ENCODE measurements around the gene DLX1. TPM values are rescaled to one million over a fixed set of nuclear protein-coding genes. Genes with fewer than 3 reads are reported as not detected.

The DLX1 gene
- total RNA-seq, 1 donor: not detected

DNA sequence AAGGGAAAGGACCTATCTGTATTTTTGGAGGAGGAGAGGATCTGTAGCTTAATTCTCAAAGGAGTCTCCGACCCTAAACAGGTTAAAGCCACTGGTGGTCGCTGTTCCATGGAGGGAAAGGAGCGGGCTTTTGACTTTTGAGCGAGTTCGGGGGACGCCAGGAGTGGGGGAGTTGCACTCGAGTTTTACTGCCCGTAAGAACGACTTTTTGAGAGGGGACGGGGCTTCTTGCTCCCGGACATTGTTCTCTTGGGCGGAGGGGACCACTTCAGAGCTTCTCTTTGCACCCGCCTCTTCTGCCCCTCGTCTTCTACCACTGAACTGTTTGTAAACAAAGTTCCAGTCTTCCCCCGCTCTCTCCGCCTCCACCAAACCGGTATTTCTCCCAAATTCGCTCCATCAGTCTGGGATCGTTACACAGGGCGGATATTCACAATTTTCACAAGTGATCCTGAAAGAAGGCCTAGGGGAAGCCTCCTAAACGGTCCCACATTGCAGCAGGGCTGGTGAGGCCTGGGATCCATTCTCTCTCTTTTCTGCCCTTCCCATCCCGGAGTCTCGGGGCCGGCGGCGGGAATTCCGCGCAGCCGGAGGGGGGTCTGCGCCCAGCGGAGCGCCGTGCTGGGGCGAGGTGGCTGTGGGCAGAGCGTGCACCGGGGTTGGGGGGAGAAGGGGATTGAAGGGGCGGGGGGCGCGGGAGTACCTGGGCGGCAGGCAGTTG lies 10.8 kb downstream of the DLX1 start:
- no peak for DNase-seq (ENCODE audit: low read depth)
- TF ChIP-seq, protein P1, sequence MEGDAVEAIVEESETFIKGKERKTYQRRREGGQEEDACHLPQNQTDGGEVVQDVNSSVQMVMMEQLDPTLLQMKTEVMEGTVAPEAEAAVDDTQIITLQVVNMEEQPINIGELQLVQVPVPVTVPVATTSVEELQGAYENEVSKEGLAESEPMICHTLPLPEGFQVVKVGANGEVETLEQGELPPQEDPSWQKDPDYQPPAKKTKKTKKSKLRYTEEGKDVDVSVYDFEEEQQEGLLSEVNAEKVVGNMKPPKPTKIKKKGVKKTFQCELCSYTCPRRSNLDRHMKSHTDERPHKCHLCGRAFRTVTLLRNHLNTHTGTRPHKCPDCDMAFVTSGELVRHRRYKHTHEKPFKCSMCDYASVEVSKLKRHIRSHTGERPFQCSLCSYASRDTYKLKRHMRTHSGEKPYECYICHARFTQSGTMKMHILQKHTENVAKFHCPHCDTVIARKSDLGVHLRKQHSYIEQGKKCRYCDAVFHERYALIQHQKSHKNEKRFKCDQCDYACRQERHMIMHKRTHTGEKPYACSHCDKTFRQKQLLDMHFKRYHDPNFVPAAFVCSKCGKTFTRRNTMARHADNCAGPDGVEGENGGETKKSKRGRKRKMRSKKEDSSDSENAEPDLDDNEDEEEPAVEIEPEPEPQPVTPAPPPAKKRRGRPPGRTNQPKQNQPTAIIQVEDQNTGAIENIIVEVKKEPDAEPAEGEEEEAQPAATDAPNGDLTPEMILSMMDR (IDR thresholded peaks at IDR 0.05; ENCODE audit: insufficient read depth, low read depth, low read length): no peak
- peak overlapping the region; percentile 58 for H3K4me3 ChIP-seq (ENCODE audit: low read depth, low read length)

DNA sequence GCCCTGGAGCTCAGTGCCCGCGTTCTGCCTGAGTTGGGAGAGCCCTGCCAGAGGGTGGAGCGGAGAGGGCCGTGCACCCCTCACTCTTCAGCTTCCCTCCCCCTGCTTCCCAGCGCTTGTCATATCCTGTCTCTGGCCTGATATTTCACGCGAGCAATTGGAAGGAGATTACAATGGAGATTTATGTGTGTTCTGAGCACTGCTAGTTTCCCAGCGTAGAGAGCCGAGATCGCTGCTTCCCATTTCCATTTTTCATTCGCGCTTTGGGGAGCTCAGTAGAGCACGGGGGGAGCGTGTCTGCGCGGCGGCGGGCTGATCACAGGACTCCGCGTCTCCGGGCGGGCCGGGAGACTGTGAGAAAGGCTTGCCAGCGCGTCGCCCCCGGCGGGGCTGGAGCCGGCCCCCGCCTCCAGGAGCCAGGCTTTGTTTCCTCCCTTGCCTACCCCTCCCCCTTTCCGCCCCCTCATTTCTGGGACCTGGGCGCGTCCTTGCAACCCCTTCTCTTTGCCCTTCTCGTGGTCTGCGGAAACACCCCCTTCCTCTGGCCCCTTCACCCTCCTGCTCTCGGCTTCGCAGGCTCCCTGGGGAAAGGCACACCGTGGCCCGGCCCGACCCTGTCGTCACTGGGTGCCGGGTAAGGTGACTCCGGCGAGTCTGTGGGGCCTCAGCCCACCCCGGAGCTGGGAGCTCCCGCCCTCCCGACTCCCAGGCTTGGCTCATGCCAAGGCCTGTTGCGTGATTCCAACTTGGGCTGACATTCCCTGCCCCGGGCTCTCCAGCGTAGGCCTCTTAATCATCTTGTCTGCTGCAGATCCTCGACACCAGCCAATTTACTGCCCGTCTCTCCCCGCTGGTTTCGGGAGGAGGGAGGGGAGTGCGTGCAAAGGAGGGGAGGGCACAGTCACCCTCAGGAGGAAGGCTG lies 11.6 kb downstream of the DLX1 start:
- DNase-seq (ENCODE audit: low read depth): no peak
- TF ChIP-seq, protein P1 (IDR thresholded peaks at IDR 0.05; ENCODE audit: insufficient read depth, low read depth, low read length): no peak
- H3K4me3 ChIP-seq (ENCODE audit: low read depth, low read length): peak overlapping the region; percentile 45

DNA sequence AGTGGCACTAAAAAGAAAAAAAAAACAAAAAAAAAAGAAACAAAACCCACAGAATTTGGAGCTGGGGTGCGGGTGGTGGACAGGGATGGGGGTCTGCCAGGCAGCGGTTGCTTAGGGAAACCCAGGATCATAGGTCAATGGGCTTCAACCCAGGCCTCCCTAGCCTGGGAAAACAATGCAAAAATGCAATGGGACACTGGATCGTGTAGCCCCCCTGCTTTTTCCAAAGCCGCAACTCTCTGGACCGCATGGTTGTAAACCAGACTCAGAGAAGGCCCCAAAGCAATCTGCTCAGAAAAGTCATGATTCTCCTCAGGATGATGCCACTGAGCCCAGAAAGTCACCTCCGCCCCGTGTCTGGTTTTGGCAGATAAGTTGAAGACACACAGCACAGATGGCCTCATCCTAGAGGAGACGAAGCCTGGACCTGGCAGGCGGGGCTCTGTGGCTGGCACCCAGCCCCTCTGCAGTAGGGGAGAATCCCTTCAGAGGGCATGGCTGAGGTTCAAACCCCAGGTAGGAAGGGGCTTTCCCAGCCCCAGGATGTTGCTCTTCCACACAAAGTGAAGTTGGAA lies 12.3 kb downstream of the DLX1 start:
- no peak overlapping the region for H3K4me3 ChIP-seq (ENCODE audit: low read depth, low read length)
- TF ChIP-seq, protein P1 (IDR thresholded peaks at IDR 0.05; ENCODE audit: insufficient read depth, low read depth, low read length): no peak
- no peak for DNase-seq (ENCODE audit: low read depth)

DNA sequence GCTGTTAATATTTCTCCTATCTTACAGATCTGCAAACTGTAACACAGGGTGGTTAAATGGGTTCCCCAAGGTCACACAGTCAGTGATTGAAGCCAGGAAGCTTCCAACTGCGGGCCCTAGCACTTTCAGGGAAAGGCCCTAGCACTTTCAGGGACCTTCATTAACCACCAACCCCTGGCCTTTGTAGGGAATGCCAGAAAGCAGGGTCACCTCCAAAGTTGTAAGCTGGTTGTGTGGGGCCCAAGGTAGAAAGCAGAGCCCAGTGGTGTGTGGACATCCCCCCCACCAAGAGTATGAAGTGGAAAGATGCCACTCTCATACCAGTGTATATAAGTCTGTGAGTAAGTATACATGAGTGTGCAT lies 13.0 kb downstream of the DLX1 start:
- DNase-seq (ENCODE audit: low read depth): no peak
- no peak overlapping the region for H3K4me3 ChIP-seq (ENCODE audit: low read depth, low read length)
- TF ChIP-seq, protein P1 (IDR thresholded peaks at IDR 0.05; ENCODE audit: insufficient read depth, low read depth, low read length): no peak

DNA sequence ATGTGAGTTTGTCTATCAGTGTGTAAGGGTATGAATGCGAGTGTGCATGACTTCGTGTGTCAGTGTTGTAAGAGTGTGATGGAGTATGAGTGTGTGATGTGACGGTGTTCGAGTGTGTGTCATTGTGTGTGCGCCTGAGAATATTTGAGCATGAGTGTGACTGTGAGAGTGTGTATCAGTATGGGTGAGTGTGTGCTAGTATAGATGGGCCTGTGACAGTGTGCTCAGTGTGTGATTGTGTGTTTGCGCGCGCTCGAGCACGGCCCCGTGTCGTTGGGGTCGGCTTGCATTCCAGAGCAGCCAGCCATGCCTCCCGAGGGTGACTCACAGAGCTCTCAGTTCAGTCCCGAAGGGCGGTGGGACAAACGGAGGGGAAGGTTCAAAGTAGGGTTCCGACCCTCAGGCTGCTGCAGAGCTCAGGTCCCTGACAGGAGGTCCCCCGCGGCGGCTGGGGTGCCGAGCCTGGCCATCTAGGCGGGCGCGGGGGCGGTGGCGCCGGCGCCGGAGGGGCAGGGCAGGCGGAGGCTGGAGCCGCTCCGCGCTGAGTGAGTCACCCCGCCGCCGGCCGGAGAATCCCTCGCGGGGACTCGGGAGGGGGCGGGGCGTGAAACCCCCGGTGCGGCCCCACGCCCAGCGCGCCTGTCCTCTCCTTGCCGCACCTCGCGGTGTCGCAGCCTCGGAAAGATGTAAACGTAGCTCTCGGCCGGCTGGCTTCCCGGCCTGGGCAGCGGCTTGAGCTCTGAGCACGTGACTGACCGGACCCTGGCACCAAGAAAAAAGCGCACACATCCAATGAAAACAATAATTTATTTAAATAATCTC lies 13.6 kb downstream of the DLX1 start:
- TF ChIP-seq, protein P1 (IDR thresholded peaks at IDR 0.05; ENCODE audit: insufficient read depth, low read depth, low read length): no peak
- peak; percentile 37 for DNase-seq (ENCODE audit: low read depth)
- H3K4me3 ChIP-seq (ENCODE audit: low read depth, low read length): peak overlapping the region; percentile 47

DNA sequence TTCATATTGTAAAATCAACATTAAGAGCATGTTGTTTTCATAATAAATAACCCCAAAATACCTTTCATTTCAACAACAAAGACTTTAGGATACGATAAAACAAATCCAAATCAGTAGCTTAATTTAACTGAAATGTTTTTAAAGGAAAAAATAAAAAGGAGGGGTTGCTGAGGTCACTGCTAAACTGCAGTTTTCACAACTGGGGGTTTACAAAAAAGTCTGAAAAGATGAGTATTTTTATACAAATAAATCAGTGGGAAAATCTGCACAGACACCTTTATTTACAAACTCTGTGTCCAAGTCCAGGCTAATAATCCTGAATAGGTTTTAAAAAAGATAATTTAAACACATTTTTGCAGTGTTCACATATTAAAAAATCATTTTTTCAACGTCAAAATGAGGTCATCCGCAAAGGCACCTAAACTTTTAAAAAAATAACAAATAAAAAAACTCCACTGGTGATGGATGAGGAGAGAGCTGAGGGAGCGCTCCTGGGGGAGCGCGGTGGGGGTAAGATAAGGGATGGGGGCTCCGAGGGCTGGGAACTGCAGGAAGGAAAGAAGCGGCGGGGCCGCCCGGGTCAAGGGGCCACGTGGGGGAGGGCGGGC lies 14.3 kb downstream of the DLX1 start:
- TF ChIP-seq, protein P1 (IDR thresholded peaks at IDR 0.05; ENCODE audit: insufficient read depth, low read depth, low read length): no peak
- no peak for DNase-seq (ENCODE audit: low read depth)
- H3K4me3 ChIP-seq (ENCODE audit: low read depth, low read length): peak overlapping the region; percentile 47
